HG03159 (cell line): ENCODE data around the gene WWTR1.

Source experiments
- ATAC-seq: cut with Tn5 transposase; IDR thresholded peaks from one replicate; pipeline ENCODE4 v1.9.1; 2021; ENCODE audit warnings: mild to moderate bottlenecking, moderate library complexity; ENCODE audit not compliant: unreplicated experiment

The WWTR1 gene

GRCh38 chr3:149506965-149507364 lies 150.9 kb downstream of the WWTR1 start:
- ATAC-seq, result no peak

- ATAC-seq, result no peak
Measured at GRCh38 chr3:149506540-149506939, 151.3 kb downstream of the WWTR1 start.

- ATAC-seq, result no peak
Measured at GRCh38 chr3:149502438-149502837, 155.4 kb downstream of the WWTR1 start.

GRCh38 chr3:149501524-149501923 lies 156.3 kb downstream of the WWTR1 start:
- no peak for ATAC-seq

GRCh38 chr3:149497966-149498670 lies 159.7 kb downstream of the WWTR1 start:
- ATAC-seq, result no peak

GRCh38 chr3:149496891-149497290 lies 160.9 kb downstream of the WWTR1 start:
- no peak for ATAC-seq

GRCh38 chr3:149495581-149496125 lies 162.2 kb downstream of the WWTR1 start:
- ATAC-seq, result no peak

- no peak for ATAC-seq
Measured at GRCh38 chr3:149494759-149495580, 162.9 kb downstream of the WWTR1 start.

- peak; percentile 52 for ATAC-seq
Measured at GRCh38 chr3:149494022-149494758, 163.6 kb downstream of the WWTR1 start.

- no peak for ATAC-seq
Measured at GRCh38 chr3:149493315-149494021, 164.4 kb downstream of the WWTR1 start.

GRCh38 chr3:149490260-149490971 lies 167.4 kb downstream of the WWTR1 start:
- ATAC-seq, result no peak

- ATAC-seq, result no peak
Measured at GRCh38 chr3:149489060-149489690, 168.7 kb downstream of the WWTR1 start.

GRCh38 chr3:149487598-149488197 lies 170.1 kb downstream of the WWTR1 start:
- ATAC-seq, result peak; percentile 80

GRCh38 chr3:149486726-149487125 lies 171.1 kb downstream of the WWTR1 start:
- ATAC-seq, result no peak

GRCh38 chr3:149481491-149481890 lies 176.3 kb downstream of the WWTR1 start:
- no peak for ATAC-seq

- no peak for ATAC-seq
Measured at GRCh38 chr3:149481056-149481455, 176.8 kb downstream of the WWTR1 start.

GRCh38 chr3:149480326-149481017 lies 177.4 kb downstream of the WWTR1 start:
- peak; percentile 97 for ATAC-seq

- ATAC-seq, result no peak
Measured at GRCh38 chr3:149479621-149480325, 178.1 kb downstream of the WWTR1 start.
